Gastroesophageal sphincter (tissue), 3 donors: Measurements from ENCODE around the gene RFX8.

Experiments
- CTCF ChIP-seq, 4 experiments: fragments of 200-600 bp in 2 of 4; fragments of 450-650 bp in 2 of 4; sonication (generic) in 1 of 4; IDR thresholded peaks; one replicate each; pipeline ENCODE4 v1.5.1; 2017 to 2019; ENCODE audit warnings: antibody characterized with exemption in 4 of 4, mild to moderate bottlenecking in 2 of 4, moderate library complexity in 2 of 4
- EP300 ChIP-seq: sonication (generic); formaldehyde crosslinking; IDR thresholded peaks from one replicate; pipeline ENCODE4 v1.6.1; 2017; ENCODE audit warnings: antibody characterized with exemption, mild to moderate bottlenecking
- POLR2A ChIP-seq, 2 donors: fragments of 450-650 bp; IDR thresholded peaks; one replicate each; pipeline ENCODE4 v1.6.1; 2017; ENCODE audit warnings: antibody characterized with exemption in 2 of 2, mild to moderate bottlenecking in 2 of 2, moderate library complexity in 1 of 2

GRCh38 chr2:101387151-101387834 lies 87.6 kb downstream of the RFX8 start, which contains the start of gene CREG2:
- peak in 3 of 4 experiments; percentile 31 to 51 (median 43) for TF ChIP-seq CTCF (IDR thresholded peaks at IDR 0.05)
- TF ChIP-seq POLR2A (IDR thresholded peaks at IDR 0.05): no peak
- TF ChIP-seq EP300: no peak
